ENCODE data around the gene SEMA4B.

GRCh38 chr15:90203922-90204321 is 2.8 kb downstream of the SEMA4B start:
- TF ChIP-seq RAD21 (IDR thresholded peaks at IDR 0.05; ENCODE audit: low read depth): no peak
- no peak for TF ChIP-seq YY1 (IDR thresholded peaks at IDR 0.05; ENCODE audit: low read depth)
- TF ChIP-seq USF1 (IDR thresholded peaks at IDR 0.05): no peak
- no peak for TF ChIP-seq TEAD4 (IDR thresholded peaks at IDR 0.05)
- TF ChIP-seq EP300 (IDR thresholded peaks at IDR 0.05; ENCODE audit: borderline replicate concordance): peak; percentile 42; the same call in 1 of the 2 replicates
- no peak for TF ChIP-seq MAX (IDR thresholded peaks at IDR 0.05)
- TF ChIP-seq REST (IDR thresholded peaks at IDR 0.05; ENCODE audit: low read depth): no peak
- no peak for TF ChIP-seq FOXM1 (IDR thresholded peaks at IDR 0.05; ENCODE audit: borderline replicate concordance, low read depth)
- peak; percentile 80 for TF ChIP-seq NFIC (IDR thresholded peaks at IDR 0.05)
- no peak for TF ChIP-seq CREB1 (IDR thresholded peaks at IDR 0.05; ENCODE audit: low read depth)
